HL-60 (cell line): ENCODE measurements around the gene MRPL48.

ENCODE experiments used
- CTCF ChIP-seq: IDR thresholded peaks from one replicate; pipeline ENCODE4 v1.5.1; 2011; ENCODE audit warnings: low read length, control low read depth, inconsistent platforms; ENCODE audit not compliant: insufficient read depth
- GABPA ChIP-seq: IDR thresholded peaks from 2 replicates; pipeline ENCODE4 v1.6.1; 2012; ENCODE audit warnings: low read depth
- POLR2AphosphoS5 ChIP-seq: IDR thresholded peaks from 2 replicates; pipeline ENCODE4 v1.6.1; 2012; ENCODE audit warnings: low read depth
- REST ChIP-seq: IDR thresholded peaks from 2 replicates; pipeline ENCODE4 v1.6.1; 2012; ENCODE audit warnings: low read depth; ENCODE audit not compliant: insufficient replicate concordance
- SPI1 ChIP-seq: IDR thresholded peaks from 2 replicates; pipeline ENCODE4 v1.6.1; 2012; ENCODE audit warnings: low read depth, mild to moderate bottlenecking, borderline replicate concordance

GRCh38 chr11:73875380-73875779, 87.7 kb downstream of the MRPL48 start:
- TF ChIP-seq CTCF (no peak), POLR2AphosphoS5 (no peak), REST (no peak), GABPA (no peak), SPI1 (no peak)
